Upper lobe of left lung (tissue), 6 donors: ENCODE results near the gene ST3GAL4. TPM values are rescaled to one million over a fixed set of nuclear protein-coding genes. Genes with fewer than 3 reads are reported as not detected.

Experiments
- ATAC-seq, 2 donors: fragments of 200-7000 bp; cut with Tn5 transposase; one replicate each; pipeline ENCODE4 v1.9.1; 2022; ENCODE audit warnings: mild to moderate bottlenecking in 2 of 2, moderate library complexity in 2 of 2; ENCODE audit not compliant: low FRiP score in 2 of 2
- DNase-seq, 2 donors: peaks; one replicate each; pipeline ENCODE4 v3.0.0-alpha.2; 2019 to 2020
- H3K27ac ChIP-seq, 4 donors: fragments of 200-600 bp; sonication (generic); one replicate each; pipeline ENCODE4 v1.5.1; 2016 to 2019
- H3K27me3 ChIP-seq, 4 donors: fragments of 200-600 bp; sonication (generic); one replicate each; pipeline ENCODE4 v1.5.1; 2017 to 2019
- H3K36me3 ChIP-seq, 4 donors: fragments of 200-600 bp; sonication (generic); one replicate each; pipeline ENCODE4 v1.5.1; 2016 to 2019
- H3K4me1 ChIP-seq, 4 donors: fragments of 200-600 bp; sonication (generic); one replicate each; pipeline ENCODE4 v1.5.1; 2018 to 2019
- H3K4me3 ChIP-seq, 4 donors: fragments of 200-600 bp; sonication (generic); one replicate each; pipeline ENCODE4 v1.5.1; 2017 to 2019; ENCODE audit warnings: mild to moderate bottlenecking in 2 of 4, moderate library complexity in 1 of 4
- H3K9me3 ChIP-seq, 4 donors: fragments of 200-600 bp; sonication (generic); one replicate each; pipeline ENCODE4 v1.5.1; 2018 to 2019
- EP300 ChIP-seq, 4 donors: sonication (generic); formaldehyde crosslinking; IDR thresholded peaks; one replicate each; pipeline ENCODE4 v1.5.1; 2017; ENCODE audit warnings: antibody characterized with exemption in 4 of 4, control low read depth in 2 of 4
- POLR2A ChIP-seq, 4 donors: fragments of 450-650 bp; IDR thresholded peaks; one replicate each; pipeline ENCODE4 v1.5.1; 2016 to 2017; ENCODE audit warnings: antibody characterized with exemption in 4 of 4, mild to moderate bottlenecking in 2 of 4
- POLR2AphosphoS5 ChIP-seq, 2 donors: sonication (generic); formaldehyde crosslinking; IDR thresholded peaks; one replicate each; pipeline ENCODE4 v1.5.1; 2017; ENCODE audit warnings: antibody characterized with exemption in 2 of 2
- WGBS, 2 donors: methylation state at CpG; one replicate each; pipeline ENCODE4 v1.1.5; 2017 to 2018; 5-methylcytosine and 5-hydroxymethylcytosine counted together
- small RNA-seq, 4 donors: library from RNA; depleted of rRNA; stranded (forward); fragments of <200 nt; gene quantifications; one replicate each; pipeline ENCODE3, GENCODE V24; 2016
- total RNA-seq, 6 donors: library from RNA; depleted of rRNA in 4 of 6; stranded (reverse); fragments of >200 nt in 4 of 6; gene quantifications; one replicate each; pipeline versions ENCODE4 v1.1.0 to v1.2.1, GENCODE V29; 2016 to 2021
- TF ChIP-seq, protein P1 (sequence below), 6 experiments: fragments of 450-650 bp in 4 of 6; fragments of 200-600 bp in 2 of 6; sonication (generic) in 2 of 6; IDR thresholded peaks; one replicate each; pipeline ENCODE4 v1.5.1; 2016 to 2019; ENCODE audit warnings: antibody characterized with exemption in 6 of 6
- donor health status: DM: no; HTN: no; CAD: no; lungs with moderate emphysema.
- donor health status: DM: no; HTN: yes; CAD: no; lungs with severe emphysema.

Gene ST3GAL4
- total RNA-seq, 6 donors from 2014 or later = 20.6 to 47.9 (median 34.0) TPM

DNA sequence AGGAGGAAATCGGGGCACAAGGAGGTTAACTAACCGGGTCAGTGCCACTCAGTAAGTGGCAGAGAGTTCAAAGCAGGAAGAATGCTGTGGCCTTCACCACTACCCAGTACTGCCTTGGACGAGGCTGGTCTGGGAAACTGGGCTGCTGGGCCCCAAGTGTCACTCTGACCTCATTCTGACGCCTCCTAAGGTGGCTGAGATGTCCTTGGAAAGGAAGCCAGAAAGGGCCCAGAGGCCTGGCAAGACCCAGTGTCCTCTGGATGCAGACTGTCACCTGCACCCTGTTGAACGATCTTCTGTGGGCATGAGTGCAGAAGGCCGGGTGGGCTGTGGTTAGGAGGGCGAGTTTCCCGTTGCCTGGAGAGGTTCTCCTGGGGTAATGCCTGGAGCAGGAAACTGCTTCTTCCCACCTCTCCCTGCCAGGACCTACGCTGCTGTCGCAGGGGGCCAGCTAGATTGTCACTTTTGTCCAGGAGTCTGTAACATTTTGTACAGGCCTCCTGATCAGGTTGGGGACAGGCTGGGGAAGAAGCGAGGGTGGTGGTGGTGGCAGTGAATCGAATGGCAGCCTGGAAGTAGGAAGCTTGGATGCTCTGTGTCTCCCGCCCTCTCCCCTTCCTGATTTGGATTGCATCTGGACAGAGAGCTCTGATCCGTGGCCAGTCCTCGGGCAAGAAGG is 105.1 kb downstream of the ST3GAL4 start:
- Histone ChIP-seq H3K27ac (no peak overlapping the region), H3K9me3 (no peaks in the 10 kb centered on the region), H3K4me1 (peaks cover 10 to 13% (median 12%) of the 10 kb centered on the region in 4 donors), H3K4me3 (no peak overlapping the region), H3K27me3 (no peaks in the 10 kb centered on the region), H3K36me3 (no peaks in the 10 kb centered on the region)
- no peak for ATAC-seq
- 80 to 85% methylated on average over 9 to 15 of the region's 15 CpGs for WGBS, 2 donors
- TF ChIP-seq EP300 (IDR thresholded peaks at IDR 0.05) (no peak), POLR2AphosphoS5 (IDR thresholded peaks at IDR 0.05) (no peak), POLR2A (IDR thresholded peaks at IDR 0.05) (no peak)
- TF ChIP-seq, protein P1, sequence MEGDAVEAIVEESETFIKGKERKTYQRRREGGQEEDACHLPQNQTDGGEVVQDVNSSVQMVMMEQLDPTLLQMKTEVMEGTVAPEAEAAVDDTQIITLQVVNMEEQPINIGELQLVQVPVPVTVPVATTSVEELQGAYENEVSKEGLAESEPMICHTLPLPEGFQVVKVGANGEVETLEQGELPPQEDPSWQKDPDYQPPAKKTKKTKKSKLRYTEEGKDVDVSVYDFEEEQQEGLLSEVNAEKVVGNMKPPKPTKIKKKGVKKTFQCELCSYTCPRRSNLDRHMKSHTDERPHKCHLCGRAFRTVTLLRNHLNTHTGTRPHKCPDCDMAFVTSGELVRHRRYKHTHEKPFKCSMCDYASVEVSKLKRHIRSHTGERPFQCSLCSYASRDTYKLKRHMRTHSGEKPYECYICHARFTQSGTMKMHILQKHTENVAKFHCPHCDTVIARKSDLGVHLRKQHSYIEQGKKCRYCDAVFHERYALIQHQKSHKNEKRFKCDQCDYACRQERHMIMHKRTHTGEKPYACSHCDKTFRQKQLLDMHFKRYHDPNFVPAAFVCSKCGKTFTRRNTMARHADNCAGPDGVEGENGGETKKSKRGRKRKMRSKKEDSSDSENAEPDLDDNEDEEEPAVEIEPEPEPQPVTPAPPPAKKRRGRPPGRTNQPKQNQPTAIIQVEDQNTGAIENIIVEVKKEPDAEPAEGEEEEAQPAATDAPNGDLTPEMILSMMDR (IDR thresholded peaks at IDR 0.05) = no peak
- DNase-seq = no peak

DNA sequence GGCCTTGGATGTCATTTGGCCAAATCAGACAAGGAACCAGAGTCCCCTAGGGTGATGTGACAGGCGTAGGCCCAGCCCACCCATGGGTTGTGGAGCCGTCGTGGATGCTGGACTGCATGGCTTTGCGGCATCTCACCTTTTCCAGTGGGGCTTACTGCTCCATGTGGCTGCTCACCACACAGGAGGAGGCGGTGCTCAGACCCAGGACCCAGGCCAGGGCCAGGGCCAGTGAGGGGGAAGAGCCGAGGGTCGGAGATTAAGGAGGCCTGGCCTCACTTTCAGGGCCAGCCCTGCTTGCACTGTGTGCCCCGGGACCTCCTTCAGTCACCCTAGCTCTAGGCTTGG is 105.6 kb downstream of the ST3GAL4 start:
- H3K27ac ChIP-seq = no peak overlapping the region
- ATAC-seq (no peak), DNase-seq (no peak)
- H3K9me3 ChIP-seq = no peaks in the 10 kb centered on the region
- H3K4me3 ChIP-seq = no peak overlapping the region
- TF ChIP-seq POLR2A (IDR thresholded peaks at IDR 0.05) = no peak
- TF ChIP-seq, protein P1 (IDR thresholded peaks at IDR 0.05) = no peak
- TF ChIP-seq POLR2AphosphoS5 (IDR thresholded peaks at IDR 0.05) = no peak
- no peak for TF ChIP-seq EP300 (IDR thresholded peaks at IDR 0.05)
- peaks cover 15 to 18% (median 17%) of the 10 kb centered on the region in 4 donors for H3K4me1 ChIP-seq
- no peaks in the 10 kb centered on the region for H3K36me3 ChIP-seq
- WGBS, 2 donors = 85% methylated on average over 8 of the region's 8 CpGs; no CpG with 5 or more reads in 1 of the 2 donors
- no peaks in the 10 kb centered on the region for H3K27me3 ChIP-seq

DNA sequence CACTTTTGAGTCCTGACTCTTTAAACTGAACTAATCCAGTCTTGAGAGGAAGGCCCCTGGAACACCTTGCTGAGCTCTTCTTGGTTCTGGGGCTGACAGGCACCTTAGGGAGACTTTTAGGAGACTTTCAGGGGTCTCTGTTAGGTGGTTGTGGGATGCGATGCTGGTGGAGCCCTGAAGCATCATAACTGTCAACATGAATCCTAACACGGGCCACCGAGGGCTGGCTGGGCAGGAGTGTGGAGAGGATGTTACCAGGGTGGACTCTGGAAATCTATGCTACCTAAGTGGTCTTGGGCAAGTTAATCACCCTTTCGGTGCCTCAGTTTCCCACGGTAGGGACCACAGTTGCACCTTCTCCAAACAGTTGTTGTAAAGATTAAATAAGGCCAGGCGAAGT is 106.5 kb downstream of the ST3GAL4 start:
- no peaks in the 10 kb centered on the region for H3K36me3 ChIP-seq
- ATAC-seq (no peak), DNase-seq (no peak)
- no peak for TF ChIP-seq POLR2A (IDR thresholded peaks at IDR 0.05)
- TF ChIP-seq POLR2AphosphoS5 (IDR thresholded peaks at IDR 0.05) = no peak
- no peak for TF ChIP-seq EP300 (IDR thresholded peaks at IDR 0.05)
- TF ChIP-seq, protein P1 (IDR thresholded peaks at IDR 0.05) = no peak
- no peak overlapping the region for H3K4me3 ChIP-seq
- H3K27me3 ChIP-seq = no peaks in the 10 kb centered on the region
- H3K4me1 ChIP-seq = peaks cover 22 to 27% (median 24%) of the 10 kb centered on the region in 4 donors
- no peak overlapping the region for H3K27ac ChIP-seq
- 83 to 97% methylated on average over 6 of the region's 6 CpGs for WGBS, 2 donors
- H3K9me3 ChIP-seq = no peaks in the 10 kb centered on the region

DNA sequence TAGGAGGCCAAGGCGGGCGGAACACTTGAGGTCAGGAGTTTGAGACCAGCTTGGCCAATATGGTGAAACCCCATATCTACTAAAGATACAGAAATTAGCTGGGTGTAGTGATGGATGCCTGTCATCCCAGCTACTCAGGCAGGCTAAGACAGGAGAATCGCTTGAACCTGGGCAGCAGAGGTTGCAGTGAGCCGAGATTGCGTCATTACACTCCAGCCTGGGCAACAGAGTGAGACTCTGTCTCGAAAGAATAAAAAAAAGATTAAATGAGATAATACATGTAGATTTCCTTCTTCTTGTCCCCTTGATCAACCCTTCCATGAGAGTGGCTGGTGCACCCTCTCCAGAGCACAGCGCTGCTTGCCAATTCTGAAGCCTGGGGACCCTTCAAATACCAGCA is 106.9 kb downstream of the ST3GAL4 start:
- no peaks in the 10 kb centered on the region for H3K27me3 ChIP-seq
- H3K9me3 ChIP-seq = no peaks in the 10 kb centered on the region
- H3K27ac ChIP-seq = no peak overlapping the region
- no peak for ATAC-seq
- 92 to 96% methylated on average over 7 of the region's 7 CpGs for WGBS, 2 donors
- H3K4me3 ChIP-seq = no peak overlapping the region
- H3K36me3 ChIP-seq = no peaks in the 10 kb centered on the region
- DNase-seq = no peak
- H3K4me1 ChIP-seq = peaks cover 26 to 31% (median 29%) of the 10 kb centered on the region in 4 donors
- no peak for TF ChIP-seq EP300 (IDR thresholded peaks at IDR 0.05)
- TF ChIP-seq, protein P1 (IDR thresholded peaks at IDR 0.05) = no peak
- no peak for TF ChIP-seq POLR2AphosphoS5 (IDR thresholded peaks at IDR 0.05)
- TF ChIP-seq POLR2A (IDR thresholded peaks at IDR 0.05) = no peak

Small RNA genes lying within 50 kb of the gene (small RNA-seq; reads per million reads assigned to genes)
- gene AP001318.3 = 0 reads per million in 4 donors

Other genes starting within 250 kb of the ST3GAL4 start
- 10 to 100 TPM; 13.7 to 32.5 (median 20.5) TPM for gene RPUSD4, start 144.0 kb upstream of the ST3GAL4 start, total RNA-seq
- 10 to 100 TPM in 5 of 6 donors, 1 to 10 TPM in 1; 9.2 to 36.7 (median 31.2) TPM for gene FAM118B, start 143.9 kb upstream of the ST3GAL4 start, total RNA-seq
- 100 to 1,000 TPM in 5 of 6 donors, 10 to 100 TPM in 1; 76.0 to 131 (median 113) TPM for gene SRPRA, start 86.8 kb upstream of the ST3GAL4 start, total RNA-seq
- 10 to 100 TPM; 10.9 to 20.7 (median 17.8) TPM for gene FOXRED1, start 86.5 kb upstream of the ST3GAL4 start, total RNA-seq
- 10 to 100 TPM in 4 of 6 donors, 1 to 10 TPM in 2; 9.3 to 14.8 (median 11.6) TPM for gene TIRAP, start 72.6 kb upstream of the ST3GAL4 start, total RNA-seq
- 10 to 100 TPM in 5 of 6 donors, 1 to 10 TPM in 1; 6.3 to 21.4 (median 14.1) TPM for gene DCPS, start 51.6 kb upstream of the ST3GAL4 start, total RNA-seq